Amniotic epithelial cell (primary cell): ENCODE results near the gene PKD1L1.

Experiments
- DNase-seq: peaks from one replicate; pipeline ENCODE4 v3.0.0-alpha.2; 2010; ENCODE audit warnings: low read depth

The PKD1L1 gene

GRCh38 chr7:47875998-47876744 is 72.1 kb downstream of the PKD1L1 start:
- DNase-seq: no peak

GRCh38 chr7:47875406-47875805 is 72.9 kb downstream of the PKD1L1 start:
- DNase-seq: no peak

- DNase-seq: no peak
Observed at GRCh38 chr7:47873762-47874161, 74.5 kb downstream of the PKD1L1 start.

- no peak for DNase-seq
Observed at GRCh38 chr7:47867286-47867685, 81.0 kb downstream of the PKD1L1 start.

GRCh38 chr7:47866120-47866519 is 82.1 kb downstream of the PKD1L1 start:
- DNase-seq: no peak

- DNase-seq: peak; percentile 6
Observed at GRCh38 chr7:47852330-47853245, 95.7 kb downstream of the PKD1L1 start.

- no peak for DNase-seq
Observed at GRCh38 chr7:47847207-47847606, 101.1 kb downstream of the PKD1L1 start.

- DNase-seq: peak; percentile 53
Observed at GRCh38 chr7:47846138-47846836, 102.0 kb downstream of the PKD1L1 start.

- DNase-seq: no peak
Observed at GRCh38 chr7:47844311-47844710, 104.0 kb downstream of the PKD1L1 start.

GRCh38 chr7:47843291-47843690 is 105.0 kb downstream of the PKD1L1 start:
- DNase-seq: no peak

GRCh38 chr7:47839381-47839780 is 108.9 kb downstream of the PKD1L1 start:
- DNase-seq: no peak

GRCh38 chr7:47837826-47838225 is 110.4 kb downstream of the PKD1L1 start:
- no peak for DNase-seq

- DNase-seq: no peak
Observed at GRCh38 chr7:47836503-47837202, 111.6 kb downstream of the PKD1L1 start.

GRCh38 chr7:47836080-47836479 is 112.2 kb downstream of the PKD1L1 start:
- DNase-seq: no peak

- DNase-seq: no peak
Observed at GRCh38 chr7:47833211-47833610, 115.1 kb downstream of the PKD1L1 start.

- DNase-seq: no peak
Observed at GRCh38 chr7:47832105-47832715, 116.1 kb downstream of the PKD1L1 start.

GRCh38 chr7:47830015-47830414 is 118.3 kb downstream of the PKD1L1 start:
- DNase-seq: no peak

- DNase-seq: no peak
Observed at GRCh38 chr7:47827871-47828270, 120.4 kb downstream of the PKD1L1 start.

- DNase-seq: no peak
Observed at GRCh38 chr7:47827351-47827756, 120.9 kb downstream of the PKD1L1 start.

- no peak for DNase-seq
Observed at GRCh38 chr7:47826754-47827153, 121.5 kb downstream of the PKD1L1 start.

- DNase-seq: no peak
Observed at GRCh38 chr7:47819607-47819920, 128.7 kb downstream of the PKD1L1 start.
